Kidney (tissue), 14 donors: ENCODE data around the gene CD276. TPM values are rescaled to one million over a fixed set of nuclear protein-coding genes. Genes with fewer than 3 reads are reported as not detected.

ENCODE experiments used
- DNase-seq, 5 donors: peaks; one replicate each; pipeline ENCODE4 v3.0.0-alpha.2; 2013 to 2020
- FAIRE-seq: peaks from 2 replicates; lab custom pipeline; 2012; peaks lifted over from hg19 to GRCh38; lab: Jason Lieb, UNC
- H3K27ac ChIP-seq, 2 donors: one replicate each; pipeline ENCODE4 v1.7.0; 2013; ENCODE audit warnings: low read depth in 2 of 2, low read length in 2 of 2, inconsistent platforms in 1 of 2
- H3K27me3 ChIP-seq: one replicate; pipeline ENCODE4 v1.7.1; 2013; ENCODE audit warnings: low read length, inconsistent platforms; ENCODE audit not compliant: control insufficient read depth, insufficient read depth
- H3K36me3 ChIP-seq, 3 donors: one replicate each; pipeline versions ENCODE4 v1.7.0 to v1.7.1; 2013; ENCODE audit warnings: low read length in 3 of 3, control low read depth in 1 of 3, inconsistent platforms in 1 of 3; ENCODE audit not compliant: insufficient read depth in 3 of 3, control insufficient read depth in 2 of 3
- H3K4me1 ChIP-seq, 3 donors: one replicate each; pipeline versions ENCODE4 v1.7.0 to v1.7.1; 2013; ENCODE audit warnings: low read length in 3 of 3, inconsistent platforms in 1 of 3, low read depth in 1 of 3; ENCODE audit not compliant: control insufficient read depth in 2 of 3, insufficient read depth in 2 of 3
- H3K4me3 ChIP-seq, 3 donors: one replicate each; pipeline versions ENCODE4 v1.7.0 to v1.8.1; 2013; ENCODE audit warnings: low read length in 3 of 3, control low read depth in 1 of 3, inconsistent platforms in 1 of 3
- H3K9ac ChIP-seq, 3 donors: one replicate each; pipeline versions ENCODE4 v1.7.0 to v1.7.1; 2013; ENCODE audit warnings: low read length in 3 of 3, control low read depth in 1 of 3, inconsistent platforms in 1 of 3
- H3K9me3 ChIP-seq, 3 donors: one replicate each; pipeline versions ENCODE4 v1.7.0 to v1.7.1; 2013; ENCODE audit warnings: low read length in 3 of 3, control low read depth in 1 of 3, inconsistent platforms in 1 of 3; ENCODE audit not compliant: control insufficient read depth in 2 of 3, insufficient read depth in 1 of 3
- CTCF ChIP-seq: IDR thresholded peaks from 3 replicates; pipeline ENCODE4 v1.5.1; 2012; ENCODE audit warnings: mild to moderate bottlenecking, moderate library complexity, borderline replicate concordance; ENCODE audit not compliant: insufficient read depth; ENCODE audit errors: extremely low read depth
- intact Hi-C: fragments of 100-400 bp; cut with DNase I; formaldehyde crosslinking; loops from one replicate; pipeline ENCODE4 v1.11.1; 2022
- polyA plus RNA-seq: library from polyadenylated mRNA; stranded (reverse); fragments of 350-450 nt; fragmentation: Illumina TruSeq; extraction: RNeasy Lipid Tissue Mini Kit (QIAGEN cat#74804); gene quantifications from one replicate; pipeline ENCODE4 v1.2.3, GENCODE V29; 2014; ENCODE audit warnings: low read depth, low replicate concordance; ENCODE audit not compliant: insufficient read depth
- total RNA-seq: library from RNA; stranded (reverse); fragmentation: NEBNext Ultra II Directional; extraction: Animal tissue kit (Norgen Biotek cat#: 25700); gene quantifications from one replicate; pipeline ENCODE4 v1.2.1, GENCODE V29; 2021
- donor health status: control.
- donor health status: control.
- donor health status: control.
- donor health status: control.
- donor health status: control.
- donor health status: DM: yes; HTN: yes; CAD: no.
- donor health status: Normal renal cell carcinoma (clear cell type).

Gene CD276
- total and polyA plus RNA-seq, 2 donors from 2014 or later = 25.0 to 31.5 TPM

DNA sequence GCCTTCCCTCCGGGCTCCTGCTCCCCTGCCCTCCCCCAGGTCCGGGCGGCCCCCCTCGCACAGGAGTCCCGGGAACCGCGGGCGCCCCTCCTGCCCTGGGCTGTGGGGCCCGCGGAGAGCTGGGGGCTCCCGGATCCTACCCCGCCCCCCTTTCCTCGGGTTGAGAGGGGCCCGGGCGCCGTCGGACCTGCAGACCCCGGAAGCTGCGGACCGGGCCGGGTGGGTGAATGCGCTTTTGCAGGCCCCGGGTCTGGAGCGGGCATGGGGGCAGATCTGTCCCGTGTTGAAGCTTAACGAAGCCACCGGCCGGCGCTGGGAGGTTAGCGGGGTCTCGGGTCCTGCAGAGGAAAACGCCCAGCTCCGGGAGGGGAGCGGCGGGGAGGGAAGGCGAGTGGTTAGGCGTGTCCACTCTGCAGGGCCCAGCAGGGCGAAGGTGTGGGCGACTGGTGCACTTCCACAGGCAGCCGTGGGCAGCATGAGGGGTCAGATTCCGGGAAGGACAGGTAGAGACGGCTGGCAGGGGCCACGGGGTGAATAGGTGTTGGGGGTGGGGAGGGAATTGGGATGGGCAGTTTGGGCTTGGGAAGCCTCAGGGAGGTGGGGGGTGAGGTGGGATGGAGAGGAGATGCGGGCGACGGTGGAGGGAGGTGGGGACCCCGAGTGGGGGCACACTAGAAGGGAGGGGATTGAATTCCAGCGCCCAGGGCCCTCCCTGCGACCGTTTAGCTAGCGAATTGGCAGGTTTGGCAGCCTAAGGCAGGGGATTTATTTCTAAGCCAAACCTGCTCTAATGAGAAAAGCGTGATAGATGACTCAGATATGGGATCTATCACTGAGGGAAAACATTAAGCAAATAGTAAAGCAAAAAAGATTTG lies 635 bp downstream of the CD276 start:
- Histone ChIP-seq H3K4me1 (peaks cover 2 to 8% (median 6%) of the 10 kb centered on the region in 3 donors), H3K27me3 (no peaks in the 10 kb centered on the region), H3K36me3 (no peaks in the 10 kb centered on the region), H3K4me3 (peak overlapping the region; percentile 39 to 66 (median 59)), H3K9ac (peak overlapping the region in 2 of 3 donors; percentile 44 to 57), H3K27ac (peak overlapping the region in 1 of 2 donors; percentile 18), H3K9me3 (no peaks in the 10 kb centered on the region)
- FAIRE-seq = no peak
- intact Hi-C loops = no loop called here
- peak; percentile 53 to 85 (median 67) for DNase-seq
- no peak for TF ChIP-seq CTCF

GRCh38 chr15:73685981-73686380 lies 1.8 kb downstream of the CD276 start:
- Histone ChIP-seq H3K36me3 (no peaks in the 10 kb centered on the region), H3K9ac (no peak overlapping the region), H3K27me3 (no peaks in the 10 kb centered on the region), H3K4me3 (no peak overlapping the region), H3K9me3 (no peaks in the 10 kb centered on the region), H3K4me1 (peaks cover 2 to 8% (median 6%) of the 10 kb centered on the region in 3 donors), H3K27ac (no peak overlapping the region)
- FAIRE-seq (no peak), DNase-seq (no peak)
- no peak for TF ChIP-seq CTCF
- intact Hi-C loops = no loop called here

- no peak for FAIRE-seq
- peak in 1 of 5 donors; percentile 28 for DNase-seq
- H3K4me3 ChIP-seq = no peak overlapping the region
- H3K36me3 ChIP-seq = no peaks in the 10 kb centered on the region
- no peaks in the 10 kb centered on the region for H3K27me3 ChIP-seq
- peaks cover 2 to 8% (median 6%) of the 10 kb centered on the region in 3 donors for H3K4me1 ChIP-seq
- intact Hi-C loops = no loop called here
- TF ChIP-seq CTCF = peak; percentile 9
- no peak overlapping the region for H3K27ac ChIP-seq
- no peak overlapping the region for H3K9ac ChIP-seq
- no peaks in the 10 kb centered on the region for H3K9me3 ChIP-seq
These were observed 2.6 kb downstream of the CD276 start for GRCh38 chr15:73686781-73687256.
